HEK293T (cell line): ENCODE measurements around the gene ZNF66.
"Not testable (repeated sequence)": the region's sequence is repeated elsewhere in the genome, so short reads cannot be mapped to it uniquely, and the experiment has no call there.

ENCODE experiments used
- CTCF ChIA-PET: fragments of 350-600 bp; formaldehyde crosslinking; extraction: SDS; loops from one replicate; lab custom pipeline; 2021; ENCODE audit warnings: antibody characterized with exemption, inconsistent platforms; lab: Yijun Ruan, JAX
- POLR2A ChIA-PET: fragments of 350-600 bp; formaldehyde crosslinking; extraction: SDS; loops from one replicate; lab custom pipeline; 2020; ENCODE audit warnings: antibody characterized with exemption, inconsistent platforms; lab: Yijun Ruan, JAX
- DNase-seq: peaks from one replicate; pipeline ENCODE4 v3.0.0; 2012; ENCODE audit warnings: mixed read lengths; ENCODE audit errors: extremely low spot score
- ARNT ChIP-seq: fragments of 450-650 bp; IDR thresholded peaks from 2 replicates; pipeline ENCODE4 v1.6.1; 2017; ENCODE audit warnings: mild to moderate bottlenecking
- BHLHE40 ChIP-seq: fragments of 450-650 bp; IDR thresholded peaks from 2 replicates; pipeline ENCODE4 v1.6.1; 2016; ENCODE audit warnings: mild to moderate bottlenecking, moderate library complexity, borderline replicate concordance
- CTBP1 ChIP-seq: fragments of 450-650 bp; IDR thresholded peaks from 2 replicates; pipeline ENCODE4 v1.6.1; 2016; ENCODE audit warnings: borderline replicate concordance
- ELF4 ChIP-seq: fragments of 450-650 bp; IDR thresholded peaks from 2 replicates; pipeline ENCODE4 v1.6.1; 2017; ENCODE audit warnings: antibody characterized with exemption
- FOXA1 ChIP-seq: fragments of 450-650 bp; IDR thresholded peaks from 2 replicates; pipeline ENCODE4 v1.6.1; 2016; ENCODE audit warnings: mild to moderate bottlenecking
- FOXK2 ChIP-seq: fragments of 450-650 bp; IDR thresholded peaks from 2 replicates; pipeline ENCODE4 v1.6.1; 2016; ENCODE audit warnings: mild to moderate bottlenecking
- FOXM1 ChIP-seq: fragments of 450-650 bp; IDR thresholded peaks from 2 replicates; pipeline ENCODE4 v1.6.1; 2017; ENCODE audit warnings: mild to moderate bottlenecking, borderline replicate concordance
- HDGF ChIP-seq: fragments of 450-650 bp; IDR thresholded peaks from 2 replicates; pipeline ENCODE4 v1.6.1; 2017; ENCODE audit warnings: antibody characterized with exemption, borderline replicate concordance
- L3MBTL2 ChIP-seq: fragments of 450-650 bp; conservative IDR thresholded peaks from 2 replicates; pipeline ENCODE4 v1.6.1; 2016; ENCODE audit warnings: mild to moderate bottlenecking
- LEF1 ChIP-seq: fragments of 450-650 bp; IDR thresholded peaks from 2 replicates; pipeline ENCODE4 v1.6.1; 2017; ENCODE audit warnings: mild to moderate bottlenecking, borderline replicate concordance
- NFRKB ChIP-seq: fragments of 450-650 bp; IDR thresholded peaks from 2 replicates; pipeline ENCODE4 v1.6.1; 2016; ENCODE audit warnings: mild to moderate bottlenecking, moderate library complexity
- PKNOX1 ChIP-seq: fragments of 450-650 bp; IDR thresholded peaks from 2 replicates; pipeline ENCODE4 v1.6.1; 2016
- SP1 ChIP-seq: fragments of 450-650 bp; IDR thresholded peaks from 2 replicates; pipeline ENCODE4 v1.6.1; 2017
- SUZ12 ChIP-seq: fragments of 450-650 bp; IDR thresholded peaks from 2 replicates; pipeline ENCODE4 v1.6.1; 2016; ENCODE audit warnings: mild to moderate bottlenecking
- TARDBP ChIP-seq: fragments of 450-650 bp; IDR thresholded peaks from 2 replicates; pipeline ENCODE4 v1.6.1; 2016
- ZNF384 ChIP-seq: fragments of 450-650 bp; IDR thresholded peaks from 2 replicates; pipeline ENCODE4 v1.6.1; 2016

Gene ZNF66

GRCh38 chr19:20776083-20777076 is at the start of gene ZNF66:
ZNF66 (plus strand) TSS chr19:20776304; CDS start chr19:20776448, 144 bp downstream.
- TF ChIP-seq ELF4 (no peak), NFRKB (no peak), ZNF384 (no peak), PKNOX1 (peak; percentile 97), L3MBTL2 (0 out of 2 replicates have a peak, but pooled peaks have one; percentile 21), FOXK2 (no peak), FOXM1 (no peak), TARDBP (no peak), HDGF (no peak), LEF1 (no peak), BHLHE40 (no peak)
- POLR2A ChIA-PET: interaction anchor here (0.9 to 1.1 kb wide), 3 partner anchors 9 to 244 kb away, joined by 3 to 5 read pairs (median 5); partner anchors contain the start of gene ZNF430
- peak; percentile 59 for DNase-seq
- CTCF ChIA-PET: no interaction called here

- DNase-seq, CTCF ChIA-PET, POLR2A ChIA-PET: not testable (repeated sequence)
These were observed 25.9 kb upstream of the ZNF66 start for GRCh38 chr19:20750169-20750568.

- DNase-seq, POLR2A ChIA-PET: not testable (repeated sequence)
- CTCF ChIA-PET: interaction anchor here (0.6 kb wide), 1 partner anchor 61 kb away, joined by 3 read pairs; no protein-coding TSS in a partner anchor
These were observed 23.8 kb upstream of the ZNF66 start for GRCh38 chr19:20752291-20752690.

GRCh38 chr19:20769225-20769736 is 6.8 kb upstream of the ZNF66 start:
- CTCF ChIA-PET, DNase-seq, POLR2A ChIA-PET: not testable (repeated sequence)

- ChIA-PET POLR2A (no interaction called here), CTCF (no interaction called here)
- TF ChIP-seq PKNOX1 (no peak), HDGF (no peak), SUZ12 (no peak), ELF4 (no peak), SP1 (no peak), TARDBP (no peak), FOXA1 (no peak), BHLHE40 (no peak), FOXM1 (no peak), NFRKB (no peak), CTBP1 (no peak), ARNT (no peak)
- DNase-seq: no peak
These were observed 11.7 kb downstream of the ZNF66 start for GRCh38 chr19:20787786-20788185.

GRCh38 chr19:20791806-20792205 is 15.7 kb downstream of the ZNF66 start:
- CTCF ChIA-PET: no interaction called here
- POLR2A ChIA-PET: no interaction called here
- no peak for DNase-seq
- no peak for TF ChIP-seq SUZ12

- POLR2A ChIA-PET, DNase-seq, CTCF ChIA-PET: not testable (repeated sequence)
These were observed 30.5 kb downstream of the ZNF66 start for GRCh38 chr19:20806311-20807262.
